Suppressor macrophage (primary cell): ENCODE results near the gene URI1.
"Not testable (repeated sequence)": the region's sequence is repeated elsewhere in the genome, so short reads cannot be mapped to it uniquely, and the experiment has no call there.

Experiments
- DNase-seq, 4 experiments: peaks; one replicate each; pipeline ENCODE4 v3.0.0-alpha.2; 2020 to 2022

URI1 gene

GRCh38 chr19:30026933-30027332 lies 84.9 kb downstream of the URI1 start:
- no peak for DNase-seq

GRCh38 chr19:30028118-30028991 lies 86.3 kb downstream of the URI1 start:
- no peak for DNase-seq

GRCh38 chr19:30028992-30029343 lies 86.9 kb downstream of the URI1 start:
- no peak for DNase-seq

GRCh38 chr19:30029721-30030510 lies 87.9 kb downstream of the URI1 start:
- DNase-seq: no peak

- no peak for DNase-seq
These were observed 92.3 kb downstream of the URI1 start for GRCh38 chr19:30034321-30034720.

GRCh38 chr19:30036154-30037129 lies 94.4 kb downstream of the URI1 start:
- no peak for DNase-seq

- DNase-seq: no peak
These were observed 95.8 kb downstream of the URI1 start for GRCh38 chr19:30037835-30038234.

GRCh38 chr19:30041931-30042330 lies 99.9 kb downstream of the URI1 start:
- not testable (repeated sequence) for DNase-seq

- DNase-seq: peak in 1 of 4 experiments; percentile 5
These were observed 101.0 kb downstream of the URI1 start for GRCh38 chr19:30043008-30043407.

- DNase-seq: no peak
These were observed 102.5 kb downstream of the URI1 start for GRCh38 chr19:30044273-30045248.

- peak in 1 of 4 experiments; percentile 11 for DNase-seq
These were observed 104.5 kb downstream of the URI1 start for GRCh38 chr19:30046522-30046921.

GRCh38 chr19:30047432-30047831 lies 105.4 kb downstream of the URI1 start:
- DNase-seq: no peak

GRCh38 chr19:30049226-30049625 lies 107.2 kb downstream of the URI1 start:
- no peak for DNase-seq

- no peak for DNase-seq
These were observed 108.0 kb downstream of the URI1 start for GRCh38 chr19:30049846-30050667.

GRCh38 chr19:30052122-30053075 lies 110.4 kb downstream of the URI1 start:
- no peak for DNase-seq

GRCh38 chr19:30053558-30053957 lies 111.5 kb downstream of the URI1 start:
- DNase-seq: no peak

GRCh38 chr19:30054210-30054609 lies 112.2 kb downstream of the URI1 start:
- no peak for DNase-seq

GRCh38 chr19:30056580-30056979 lies 114.5 kb downstream of the URI1 start:
- no peak for DNase-seq
